GM19035 (cell line): Measurements from ENCODE around the gene SMR3B.
A peak's percentile ranks its signal among the peaks of the same experiment; 100 is the strongest.

Source experiments
- ATAC-seq: cut with Tn5 transposase; IDR thresholded peaks from one replicate; pipeline ENCODE4 v1.9.1; 2021; ENCODE audit not compliant: unreplicated experiment

Gene SMR3B

GRCh38 chr4:70382691-70383181, at the start of gene SMR3B:
SMR3B (plus strand) TSS chr4:70383131; CDS start chr4:70384511, 1,380 bp downstream.
- no peak for ATAC-seq

DNA sequence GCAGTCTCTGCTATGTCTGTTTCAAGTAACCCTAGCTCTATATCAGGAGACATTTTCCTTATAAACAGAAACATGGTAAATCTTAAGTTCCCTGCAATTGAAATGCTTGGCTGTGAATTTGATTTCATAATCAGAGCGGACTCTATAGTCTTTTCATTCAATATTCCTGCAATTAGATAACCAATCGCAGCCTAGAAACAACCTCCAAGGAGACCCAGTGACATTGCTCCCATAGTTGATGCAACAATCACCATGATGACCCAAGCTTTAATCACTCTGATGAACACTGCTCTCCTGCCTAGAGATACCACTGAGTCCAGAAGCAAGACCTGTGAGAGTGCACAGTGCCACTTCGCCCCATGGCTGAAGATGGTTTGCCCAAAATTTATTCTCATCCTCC, 48.2 kb upstream of the SMR3B start, which contains the start of gene CABS1:
CABS1 (plus strand) TSS at position 301 of the 400 bp plus-strand sequence; CDS start at position 360, 59 bp downstream.
- no peak for ATAC-seq

- no peak for ATAC-seq
Measured at GRCh38 chr4:70336043-70336442, 46.9 kb upstream of the SMR3B start.

DNA sequence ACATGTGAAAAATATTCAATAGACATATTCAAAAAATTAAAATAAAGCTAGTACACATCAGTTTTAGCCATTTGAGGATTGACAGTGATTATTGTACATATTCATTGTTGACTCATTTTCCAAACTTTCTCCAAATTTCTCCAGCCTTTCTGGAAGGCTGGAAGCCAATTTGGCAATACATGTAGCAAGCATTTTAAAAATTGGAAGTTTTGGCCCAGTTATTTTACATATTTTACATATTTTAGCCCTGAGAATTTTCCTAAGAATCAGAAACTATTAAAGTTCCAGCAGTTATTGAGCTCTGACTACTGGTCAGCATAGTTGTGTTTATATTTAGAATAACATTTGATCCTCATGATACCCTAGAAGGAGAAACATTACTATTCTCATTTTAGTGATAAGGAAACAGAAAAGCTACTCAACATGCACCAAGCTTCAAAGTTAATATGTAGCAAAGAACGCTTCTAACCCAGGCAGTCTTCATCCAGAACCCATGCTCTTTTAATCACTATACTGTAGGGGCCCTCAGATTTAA, 45.0 kb upstream of the SMR3B start:
- no peak for ATAC-seq

GRCh38 chr4:70356185-70356584, 26.7 kb upstream of the SMR3B start:
- ATAC-seq = no peak

- no peak for ATAC-seq
Measured at GRCh38 chr4:70359115-70359661, 23.7 kb upstream of the SMR3B start.

DNA sequence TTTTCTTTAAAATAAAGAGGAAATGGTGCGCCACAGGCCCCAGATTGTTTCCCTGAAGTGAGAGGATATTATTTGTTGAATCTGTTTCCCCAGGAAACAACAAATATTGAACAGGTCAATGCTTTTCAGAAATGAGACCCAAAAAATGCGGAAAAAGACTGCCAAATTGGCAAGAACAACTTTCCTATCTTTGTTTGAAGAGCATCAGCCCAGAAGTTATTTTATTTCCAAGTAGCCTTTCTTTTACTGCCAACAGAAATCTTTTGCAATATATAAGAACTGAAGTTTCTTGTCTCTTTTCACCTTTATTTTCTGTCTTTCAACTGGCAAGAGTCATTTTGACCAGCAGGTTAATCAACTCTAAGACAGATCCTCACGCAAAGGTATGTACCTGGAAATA, 22.5 kb upstream of the SMR3B start, which contains the start of gene SMR3A:
SMR3A (plus strand) TSS at position 301 of the 400 bp plus-strand sequence. CDS start 1,356 bp downstream, outside the sequence.
- ATAC-seq = no peak

DNA sequence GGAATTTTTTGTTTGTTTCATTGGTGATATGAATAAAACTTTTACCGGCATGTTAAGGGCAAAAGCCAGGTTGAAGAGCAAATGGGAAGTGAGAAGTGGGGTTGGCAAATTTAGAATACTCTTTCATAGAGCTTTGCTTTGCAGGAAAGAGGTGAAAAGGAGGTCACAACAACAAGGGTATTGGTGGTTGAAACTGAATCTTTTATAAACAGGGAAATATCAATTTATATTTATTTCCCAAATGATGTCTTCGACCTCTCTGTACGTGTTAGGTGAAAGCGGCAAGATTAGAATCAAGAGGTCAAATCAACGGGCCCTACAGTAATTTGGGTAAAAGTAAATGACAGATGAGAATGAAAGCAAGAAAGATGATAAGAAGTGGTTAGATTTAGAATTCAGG, 18.9 kb upstream of the SMR3B start:
- no peak for ATAC-seq

DNA sequence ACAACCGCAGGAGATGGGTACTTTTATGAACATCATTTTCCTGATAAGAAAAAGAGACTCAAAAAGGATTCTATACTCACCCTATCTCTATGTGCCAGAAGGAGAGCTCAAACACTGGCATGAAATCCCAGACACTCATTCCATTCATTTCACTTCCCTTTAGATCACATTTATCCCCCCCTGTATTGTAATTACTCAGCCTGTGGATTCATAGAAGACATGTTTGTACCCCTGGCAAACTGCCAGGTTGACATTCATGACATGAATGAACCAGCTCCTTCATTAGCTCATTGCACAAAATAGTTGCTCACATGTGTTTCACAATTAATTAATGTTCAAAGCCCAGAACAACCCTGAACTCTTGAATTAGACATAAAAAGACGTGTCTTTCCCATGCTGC, 17.5 kb upstream of the SMR3B start:
- no peak for ATAC-seq

- no peak for ATAC-seq
Measured at GRCh38 chr4:70367813-70368212, 15.1 kb upstream of the SMR3B start.

GRCh38 chr4:70371987-70372386, 10.9 kb upstream of the SMR3B start:
- no peak for ATAC-seq

DNA sequence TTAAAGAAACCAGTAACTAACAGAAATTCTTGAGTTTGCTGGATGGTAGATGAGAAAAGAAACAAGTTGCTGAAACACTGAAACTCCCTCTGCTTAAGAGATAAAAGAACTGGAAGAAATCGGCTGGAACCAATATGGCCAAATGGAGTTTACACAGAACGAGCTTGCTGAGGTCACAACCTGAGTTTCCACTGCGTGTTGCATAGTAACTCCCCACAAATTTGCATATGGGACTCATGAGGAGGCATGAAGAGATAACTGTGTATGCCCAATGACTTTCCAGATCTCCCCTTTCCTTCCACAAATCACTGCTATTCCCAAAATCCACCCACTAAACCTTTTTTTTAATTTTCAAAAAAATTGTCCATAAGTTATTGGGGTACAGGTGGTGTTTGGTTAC, 10.2 kb upstream of the SMR3B start:
- no peak for ATAC-seq

- no peak for ATAC-seq
Measured at GRCh38 chr4:70380578-70380977, 2.4 kb upstream of the SMR3B start.

DNA sequence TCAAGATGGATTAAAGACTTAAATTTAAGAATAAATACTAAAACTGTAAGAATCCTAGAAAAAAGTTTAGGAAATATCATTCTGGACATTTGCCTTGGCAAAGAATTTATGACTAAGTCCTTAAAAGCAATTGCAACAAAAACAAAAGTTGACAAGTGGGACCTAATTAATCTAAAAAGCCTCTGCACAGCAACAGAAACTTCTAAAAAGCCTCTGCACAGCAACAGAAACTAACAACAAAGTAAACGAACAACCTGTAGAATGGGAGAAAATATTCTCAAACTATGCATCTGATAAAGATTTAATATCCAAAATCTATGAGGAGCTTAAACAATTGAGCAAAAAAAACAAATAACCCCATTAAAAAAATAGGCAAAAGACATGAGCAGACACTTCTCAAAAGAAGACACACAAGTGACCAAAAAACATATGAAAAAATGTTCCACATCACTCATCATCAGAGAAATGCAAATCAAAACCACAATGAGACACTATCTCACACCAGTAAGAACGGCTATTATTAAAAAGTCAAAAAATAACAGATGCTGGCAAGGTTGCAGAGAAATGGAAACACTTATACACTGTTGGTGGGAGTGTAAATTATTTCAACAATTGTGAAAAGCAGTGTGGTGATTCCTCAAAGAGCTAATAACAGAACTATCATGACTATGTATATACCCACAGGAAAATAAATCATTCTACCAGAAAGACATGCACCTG, 9.3 kb downstream of the SMR3B start:
- peak; percentile 68 for ATAC-seq

DNA sequence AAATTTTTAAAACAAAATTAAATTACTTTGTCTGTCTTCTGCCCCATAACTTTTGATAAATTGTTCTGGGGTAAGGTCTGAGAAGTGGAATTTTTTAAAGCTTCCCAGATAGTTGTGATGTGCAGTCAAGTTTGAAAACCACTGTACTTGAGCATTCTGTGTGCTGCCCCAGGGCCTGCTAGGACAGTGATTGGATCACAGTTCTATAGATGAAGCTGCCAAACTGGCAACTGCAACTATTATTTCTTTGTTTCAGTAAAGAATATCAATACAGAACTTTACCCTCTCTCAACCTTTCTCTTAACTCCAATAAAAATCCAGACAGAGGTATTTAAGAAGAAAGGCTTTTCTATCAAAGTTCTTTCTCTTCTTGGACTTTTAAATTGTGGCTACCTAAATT, 14.6 kb downstream of the SMR3B start, which contains the start of gene OPRPN:
OPRPN (plus strand) TSS at position 361 of the 400 bp plus-strand sequence. CDS start 1,346 bp downstream, outside the sequence.
- ATAC-seq = no peak

GRCh38 chr4:70399319-70399718, 16.4 kb downstream of the SMR3B start:
- ATAC-seq = peak; percentile 36

GRCh38 chr4:70402762-70403161, 19.8 kb downstream of the SMR3B start:
- ATAC-seq = no peak

DNA sequence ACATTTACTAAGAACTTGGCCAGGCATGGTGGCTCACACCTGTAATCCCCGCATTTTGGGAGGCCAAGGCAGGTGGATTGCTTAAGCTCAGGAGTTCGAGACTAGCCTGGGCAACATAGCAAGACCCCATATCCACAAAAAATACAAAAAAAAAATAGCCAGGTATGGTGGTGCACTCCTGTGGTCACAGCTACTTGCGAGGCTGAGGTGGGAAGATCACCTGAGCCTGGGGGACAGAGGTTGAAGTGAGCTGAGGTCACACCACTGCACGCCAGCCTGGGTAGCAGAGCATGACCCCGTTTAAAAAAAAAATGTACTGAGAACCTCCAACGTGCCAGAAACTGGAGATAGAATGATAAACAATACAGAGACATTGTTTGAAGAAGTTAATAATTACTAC, 22.8 kb downstream of the SMR3B start:
- no peak for ATAC-seq

DNA sequence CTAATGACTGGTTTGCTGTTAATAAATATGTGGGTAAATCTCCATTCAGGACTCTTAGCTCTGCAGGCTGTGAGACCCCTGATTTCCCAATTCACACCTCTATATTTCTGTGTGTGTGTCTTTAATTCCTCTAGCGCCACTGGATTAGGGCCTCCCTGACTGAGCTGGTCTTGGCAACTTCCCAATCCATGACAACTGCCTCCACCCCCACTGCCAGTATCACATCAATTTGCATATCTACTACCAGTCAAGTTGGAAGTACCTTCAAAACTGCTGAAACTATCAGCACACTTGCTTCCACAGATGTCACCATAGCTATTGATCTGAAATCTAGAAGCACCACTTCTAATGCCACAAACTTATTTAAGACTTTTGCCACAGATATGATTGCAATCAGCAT, 42.4 kb downstream of the SMR3B start:
- ATAC-seq = no peak

GRCh38 chr4:70426789-70427188, 43.9 kb downstream of the SMR3B start:
- ATAC-seq = no peak

GRCh38 chr4:70437197-70437596, 54.3 kb downstream of the SMR3B start:
- ATAC-seq = no peak
